K562 (cell line): ENCODE measurements around the gene FN3K. TPM values are rescaled to one million over a fixed set of nuclear protein-coding genes. Genes with fewer than 3 reads are reported as not detected.

Source experiments
- ATF1 ChIP-seq, 2 experiments: fragments of 450-650 bp in 1 of 2; IDR thresholded peaks; 2 replicates each; pipeline ENCODE4 v1.6.1; 2016; ENCODE audit warnings: missing compliant biosample characterization in 1 of 2, missing genetic modification characterization in 1 of 2
- CHAMP1 ChIP-seq: fragments of 450-650 bp; IDR thresholded peaks from 2 replicates; pipeline ENCODE4 v1.6.1; 2016; ENCODE audit warnings: mild to moderate bottlenecking
- CHD1 ChIP-seq: fragments of 200-600 bp; sonication (generic); IDR thresholded peaks from one replicate; pipeline ENCODE4 v1.6.1; 2012; ENCODE audit warnings: mild to moderate bottlenecking, moderate library complexity, low read length, inconsistent platforms
- COPS2 ChIP-seq: fragments of 450-650 bp; conservative IDR thresholded peaks from 2 replicates; pipeline ENCODE4 v1.6.1; 2016; ENCODE audit warnings: mild to moderate bottlenecking, moderate library complexity
- CXXC5 ChIP-seq: fragments of 250-450 bp; sonication (Bioruptor Pico); IDR thresholded peaks from 2 replicates; pipeline ENCODE4 v1.8.0; 2022; ENCODE audit warnings: inconsistent platforms, mild to moderate bottlenecking, moderate library complexity
- DPF2 ChIP-seq: fragments of 450-650 bp; IDR thresholded peaks from 2 replicates; pipeline ENCODE4 v1.6.1; 2016
- FOXK2 ChIP-seq, 2 experiments: fragments of 450-650 bp; IDR thresholded peaks in 1 of 2; conservative IDR thresholded peaks in 1 of 2; 2 replicates each; pipeline ENCODE4 v1.6.1; 2016; ENCODE audit warnings: low read depth in 2 of 2, mild to moderate bottlenecking in 1 of 2
- HIVEP1 ChIP-seq: fragments of 250-450 bp; sonication (Bioruptor Pico); IDR thresholded peaks from 2 replicates; pipeline ENCODE4 v1.4.0; 2020; ENCODE audit warnings: mild to moderate bottlenecking
- HNRNPUL1 ChIP-seq: fragments of 200-400 bp; formaldehyde crosslinking; IDR thresholded peaks from 2 replicates; pipeline ENCODE4 v1.6.1; 2017; ENCODE audit warnings: low read length
- PTBP1 ChIP-seq: fragments of 200-400 bp; formaldehyde crosslinking; IDR thresholded peaks from 2 replicates; pipeline ENCODE4 v1.6.1; 2017; ENCODE audit warnings: low read depth, low read length
- TGIF2 ChIP-seq: sonication (generic); formaldehyde crosslinking; IDR thresholded peaks from 2 replicates; pipeline ENCODE4 v1.8.1; 2022; ENCODE audit warnings: mild to moderate bottlenecking, missing genetic modification reagents, moderate library complexity
- TOE1 ChIP-seq, 2 experiments: fragments of 450-650 bp in 1 of 2; sonication (generic) in 1 of 2; formaldehyde crosslinking in 1 of 2; IDR thresholded peaks; 2 replicates each; pipeline versions ENCODE4 v1.7.1 to v1.8.0; 2016 to 2022; ENCODE audit warnings: borderline replicate concordance in 2 of 2, mild to moderate bottlenecking in 2 of 2, antibody characterized with exemption in 1 of 2, inconsistent platforms in 1 of 2, low read depth in 1 of 2, missing genetic modification reagents in 1 of 2, moderate library complexity in 1 of 2
- YY1 ChIP-seq, 3 experiments: IDR thresholded peaks; 2 replicates each; pipeline ENCODE4 v1.6.1; 2011; ENCODE audit warnings: low read length in 2 of 3, mild to moderate bottlenecking in 2 of 3, moderate library complexity in 2 of 3, borderline replicate concordance in 1 of 3, control low read depth in 1 of 3, low read depth in 1 of 3; ENCODE audit not compliant: insufficient read depth in 3 of 3, insufficient replicate concordance in 2 of 3, control insufficient read depth in 1 of 3, insufficient read length in 1 of 3; ENCODE audit errors: extremely low read depth in 1 of 3
- ZNF24 ChIP-seq: fragments of 450-650 bp; IDR thresholded peaks from 2 replicates; pipeline ENCODE4 v1.6.1; 2016
- ZNF280B ChIP-seq: fragments of 250-450 bp; sonication (Bioruptor Pico); IDR thresholded peaks from 2 replicates; pipeline ENCODE4 v1.5.1; 2021; ENCODE audit warnings: mild to moderate bottlenecking
- polyA plus RNA-seq, 8 experiments: library from polyadenylated mRNA; depleted of rRNA in 4 of 8; stranded (reverse) in 5 of 8; unstranded in 3 of 8; fragments of >200 nt; fragmentation: Nextera tagmentation in 2 of 8; fragmentation: Illumina TruSeq in 1 of 8; extraction: Ambion mirVana in 2 of 8; extraction: Trizol in 1 of 8; gene quantifications; 2 replicates each; pipeline versions ENCODE4 v1.2.1 to v1.2.3, GENCODE V29; 2011 to 2014; ENCODE audit warnings: inconsistent platforms in 1 of 8, missing spikeins in 1 of 8
- total RNA-seq, 7 experiments: library from RNA; depleted of rRNA in 6 of 7; stranded (reverse); fragments of >200 nt in 6 of 7; fragmentation: Illumina TruSeq in 2 of 7; extraction: Trizol in 2 of 7; gene quantifications; 2 replicates each; pipeline versions ENCODE4 v1.2.1 to v1.2.3, GENCODE V29; 2011 to 2021; ENCODE audit warnings: low replicate concordance in 1 of 7
- TF ChIP-seq, protein P1 (sequence below): fragments of 450-650 bp; IDR thresholded peaks from 2 replicates; pipeline ENCODE4 v1.6.1; 2016; ENCODE audit warnings: missing biosample characterization, missing genetic modification characterization
- TF ChIP-seq, protein P2 (sequence below): fragments of 450-650 bp; formaldehyde crosslinking; IDR thresholded peaks from 2 replicates; pipeline ENCODE4 v1.4.0; 2022; ENCODE audit warnings: mild to moderate bottlenecking, moderate library complexity

Gene FN3K
- total and polyA plus RNA-seq, 9 of the 15 experiments (the other 6 are each of a cell fraction or from before 2014, with no cell fraction given) = 0.08 to 22.7 (median 3.8) TPM

DNA sequence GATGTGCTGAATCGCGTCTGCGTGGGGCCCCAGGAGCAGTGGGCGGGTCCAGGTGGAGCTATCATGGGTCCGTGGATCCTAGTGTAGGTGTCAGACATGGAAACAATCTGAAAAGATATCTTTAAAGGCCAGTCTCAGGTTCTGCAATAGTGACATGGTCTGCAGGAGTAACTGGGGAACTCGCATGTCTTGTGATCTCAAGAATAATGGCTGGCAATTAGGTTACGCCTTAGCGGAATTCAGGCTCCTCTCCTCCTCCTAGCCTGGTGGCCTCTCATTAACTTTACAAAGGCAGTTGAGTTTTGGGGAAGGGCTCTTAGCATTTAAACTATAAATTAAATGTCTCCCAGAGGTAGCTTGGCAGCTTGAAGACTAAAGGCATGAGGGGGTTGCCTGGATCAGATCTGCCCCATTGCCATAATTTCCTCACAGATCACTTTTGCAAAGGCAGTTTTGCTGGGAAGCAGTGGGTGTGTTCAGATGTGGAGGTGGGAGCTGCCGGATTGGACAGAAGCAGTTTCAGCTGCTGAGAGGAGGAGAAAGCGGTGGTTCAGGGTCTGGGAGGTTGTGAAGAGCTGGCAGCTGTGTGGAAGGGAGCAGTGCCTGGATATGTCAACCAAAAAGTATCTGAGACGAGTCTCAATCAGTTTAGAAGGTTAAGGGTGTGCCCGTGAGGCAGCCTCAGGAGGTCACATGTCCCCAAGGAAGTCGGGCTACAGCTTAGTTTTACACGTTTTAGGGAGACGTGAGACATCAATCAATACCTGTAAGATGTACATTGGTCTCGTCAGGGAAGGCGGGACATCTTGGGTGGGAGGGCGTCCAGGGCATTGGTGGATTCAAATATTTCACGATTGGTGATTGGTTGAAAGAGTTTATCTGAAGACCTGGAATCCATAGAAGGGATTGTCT lies 19.1 kb downstream of the FN3K start (continued):
- TF ChIP-seq YY1 (IDR thresholded peaks at IDR 0.05; ENCODE audit: borderline replicate concordance in 1 of 3, control insufficient read depth in 1 of 3, extremely low read depth in 1 of 3, insufficient read depth in 3 of 3, insufficient read length in 1 of 3, insufficient replicate concordance in 2 of 3, low read depth in 1 of 3, low read length in 2 of 3) (no peak), COPS2 (no peak), DPF2 (no peak), ATF1 (CRISPR knock-in tag; IDR thresholded peaks at IDR 0.05) (no peak), ATF1 (tag; IDR thresholded peaks at IDR 0.05) (peak; percentile 60), ZNF24 (no peak), TOE1 (IDR thresholded peaks at IDR 0.05; ENCODE audit: borderline replicate concordance) (peak; percentile 77; the same call in 1 of the 2 replicates), TOE1 (CRISPR knock-in tag; IDR thresholded peaks at IDR 0.05; ENCODE audit: borderline replicate concordance, low read depth) (no peak), TGIF2 (CRISPR knock-in tag) (no peak), HIVEP1 (CRISPR knock-in tag) (no peak), ZNF280B (CRISPR knock-in tag) (no peak), FOXK2 (conservative IDR thresholded peaks at IDR 0.05 in 1 of 2, IDR thresholded peaks at IDR 0.05 in 1 of 2; ENCODE audit: low read depth in 2 of 2) (no peak; a peak in 1 of 4 replicates), PTBP1 (no peak), CHAMP1 (no peak), CXXC5 (CRISPR knock-in tag) (peak; percentile 36; the same call in 1 of the 2 replicates), HNRNPUL1 (no peak), CHD1 (no peak)
- TF ChIP-seq, protein P1, sequence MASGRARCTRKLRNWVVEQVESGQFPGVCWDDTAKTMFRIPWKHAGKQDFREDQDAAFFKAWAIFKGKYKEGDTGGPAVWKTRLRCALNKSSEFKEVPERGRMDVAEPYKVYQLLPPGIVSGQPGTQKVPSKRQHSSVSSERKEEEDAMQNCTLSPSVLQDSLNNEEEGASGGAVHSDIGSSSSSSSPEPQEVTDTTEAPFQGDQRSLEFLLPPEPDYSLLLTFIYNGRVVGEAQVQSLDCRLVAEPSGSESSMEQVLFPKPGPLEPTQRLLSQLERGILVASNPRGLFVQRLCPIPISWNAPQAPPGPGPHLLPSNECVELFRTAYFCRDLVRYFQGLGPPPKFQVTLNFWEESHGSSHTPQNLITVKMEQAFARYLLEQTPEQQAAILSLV (tag) = no peak
- TF ChIP-seq, protein P2, sequence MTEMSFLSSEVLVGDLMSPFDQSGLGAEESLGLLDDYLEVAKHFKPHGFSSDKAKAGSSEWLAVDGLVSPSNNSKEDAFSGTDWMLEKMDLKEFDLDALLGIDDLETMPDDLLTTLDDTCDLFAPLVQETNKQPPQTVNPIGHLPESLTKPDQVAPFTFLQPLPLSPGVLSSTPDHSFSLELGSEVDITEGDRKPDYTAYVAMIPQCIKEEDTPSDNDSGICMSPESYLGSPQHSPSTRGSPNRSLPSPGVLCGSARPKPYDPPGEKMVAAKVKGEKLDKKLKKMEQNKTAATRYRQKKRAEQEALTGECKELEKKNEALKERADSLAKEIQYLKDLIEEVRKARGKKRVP = no peak
